Mammary epithelial cell (primary cell): ENCODE measurements around the gene PTPRM.

Experiments used
- CTCF ChIP-seq, 2 donors: IDR thresholded peaks in 1 of 2; conservative IDR thresholded peaks in 1 of 2; 2 replicates each; pipeline ENCODE4 v1.5.1; 2011 to 2012; ENCODE audit warnings: inconsistent platforms in 2 of 2, low read length in 2 of 2, mild to moderate bottlenecking in 2 of 2, control low read depth in 1 of 2, low read depth in 1 of 2; ENCODE audit not compliant: insufficient read depth in 1 of 2; ENCODE audit errors: extremely low read depth in 1 of 2
- EZH2 ChIP-seq: IDR thresholded peaks from 2 replicates; pipeline ENCODE4 v1.6.1; 2012; ENCODE audit warnings: low read length, inconsistent platforms, borderline replicate concordance

- TF ChIP-seq CTCF (conservative IDR thresholded peaks at IDR 0.05 in 1 of 2, IDR thresholded peaks at IDR 0.05 in 1 of 2; ENCODE audit: extremely low read depth in 1 of 2, insufficient read depth in 1 of 2, low read depth in 1 of 2, low read length in 2 of 2) = no peak
- no peak for TF ChIP-seq EZH2
Observed at GRCh38 chr18:7839548-7839947, 272.4 kb downstream of the PTPRM start.
